Measurements from ENCODE around the gene CREB5. TPM values are rescaled to one million over a fixed set of nuclear protein-coding genes. Genes with fewer than 3 reads are reported as not detected.

Gene CREB5
- total and polyA plus RNA-seq, 9 donors: 16.0 to 46.2 (median 28.5) TPM

- DNase-seq: no peak
- no CpG with 5 or more reads among the region's 3 CpGs for WGBS (ENCODE audit: insufficient coverage)
Observed at GRCh38 chr7:28505867-28506266, 93.5 kb downstream of the CREB5 start.

GRCh38 chr7:28507525-28508282 lies 95.4 kb downstream of the CREB5 start:
- Histone ChIP-seq H3K36me3 (ENCODE audit: control insufficient read depth, insufficient read depth, low read length) (peaks cover 2% of the 10 kb centered on the region), H3K4me1 (ENCODE audit: control insufficient read depth, insufficient read depth, low read length) (peaks cover 5% of the 10 kb centered on the region), H3K27ac (ENCODE audit: low read length) (peak overlapping the region; percentile 83), H3K4me3 (ENCODE audit: low read length) (peak overlapping the region; percentile 9), H3K27me3 (ENCODE audit: control insufficient read depth, insufficient read depth, low read length) (no peaks in the 10 kb centered on the region), H3K9me3 (replicated peaks; ENCODE audit: control insufficient read depth, low read depth, low read length) (no peaks in the 10 kb centered on the region)
- WGBS (ENCODE audit: insufficient coverage): 58% methylated on average over 4 of the region's 11 CpGs
- DNase-seq: peak; percentile 61

More at GRCh38 chr7:28505867-28506266, 93.5 kb downstream of the CREB5 start:
- Histone ChIP-seq H3K9me3 (replicated peaks; ENCODE audit: control insufficient read depth, low read depth, low read length) (no peaks in the 10 kb centered on the region), H3K36me3 (ENCODE audit: control insufficient read depth, insufficient read depth, low read length) (peaks cover 4% of the 10 kb centered on the region), H3K4me1 (ENCODE audit: control insufficient read depth, insufficient read depth, low read length) (peaks cover 5% of the 10 kb centered on the region), H3K27ac (ENCODE audit: low read length) (no peak overlapping the region), H3K27me3 (ENCODE audit: control insufficient read depth, insufficient read depth, low read length) (no peaks in the 10 kb centered on the region), H3K4me3 (ENCODE audit: low read length) (no peak overlapping the region)

GRCh38 chr7:28509251-28510025 lies 97.1 kb downstream of the CREB5 start:
- no CpG with 5 or more reads among the region's 12 CpGs for WGBS (ENCODE audit: insufficient coverage)
- DNase-seq: peak; percentile 91
- Histone ChIP-seq H3K27ac (ENCODE audit: low read length) (peak overlapping the region; percentile 83), H3K36me3 (ENCODE audit: control insufficient read depth, insufficient read depth, low read length) (peaks cover 2% of the 10 kb centered on the region), H3K27me3 (ENCODE audit: control insufficient read depth, insufficient read depth, low read length) (no peaks in the 10 kb centered on the region), H3K4me3 (ENCODE audit: low read length) (peak overlapping the region; percentile 16), H3K4me1 (ENCODE audit: control insufficient read depth, insufficient read depth, low read length) (peaks cover 8% of the 10 kb centered on the region), H3K9me3 (replicated peaks; ENCODE audit: control insufficient read depth, low read depth, low read length) (no peaks in the 10 kb centered on the region)

- peaks cover 8% of the 10 kb centered on the region for H3K4me1 ChIP-seq (ENCODE audit: control insufficient read depth, insufficient read depth, low read length)
- H3K36me3 ChIP-seq (ENCODE audit: control insufficient read depth, insufficient read depth, low read length): peaks cover 2% of the 10 kb centered on the region
- DNase-seq: peak; percentile 50
- no peaks in the 10 kb centered on the region for H3K27me3 ChIP-seq (ENCODE audit: control insufficient read depth, insufficient read depth, low read length)
- H3K9me3 ChIP-seq (replicated peaks; ENCODE audit: control insufficient read depth, low read depth, low read length): no peaks in the 10 kb centered on the region
- H3K27ac ChIP-seq (ENCODE audit: low read length): peak overlapping the region; percentile 83
- no peak overlapping the region for H3K4me3 ChIP-seq (ENCODE audit: low read length)
- WGBS (ENCODE audit: insufficient coverage): no CpG with 5 or more reads among the region's 2 CpGs
Observed at GRCh38 chr7:28510026-28510369, 97.7 kb downstream of the CREB5 start.

GRCh38 chr7:28512668-28513440 lies 100.5 kb downstream of the CREB5 start:
- peaks cover 22% of the 10 kb centered on the region for H3K4me1 ChIP-seq (ENCODE audit: control insufficient read depth, insufficient read depth, low read length)
- 88% methylated on average over 1 of the region's 9 CpGs for WGBS (ENCODE audit: insufficient coverage)
- peak; percentile 65 for DNase-seq
- H3K4me3 ChIP-seq (ENCODE audit: low read length): no peak overlapping the region
- H3K36me3 ChIP-seq (ENCODE audit: control insufficient read depth, insufficient read depth, low read length): no peaks in the 10 kb centered on the region
- H3K27me3 ChIP-seq (ENCODE audit: control insufficient read depth, insufficient read depth, low read length): no peaks in the 10 kb centered on the region
- H3K9me3 ChIP-seq (replicated peaks; ENCODE audit: control insufficient read depth, low read depth, low read length): no peaks in the 10 kb centered on the region
- no peak overlapping the region for H3K27ac ChIP-seq (ENCODE audit: low read length)

- Histone ChIP-seq H3K4me1 (ENCODE audit: control insufficient read depth, insufficient read depth, low read length) (peaks cover 29% of the 10 kb centered on the region), H3K27me3 (ENCODE audit: control insufficient read depth, insufficient read depth, low read length) (no peaks in the 10 kb centered on the region), H3K4me3 (ENCODE audit: low read length) (no peak overlapping the region), H3K27ac (ENCODE audit: low read length) (peak overlapping the region; percentile 57), H3K36me3 (ENCODE audit: control insufficient read depth, insufficient read depth, low read length) (no peaks in the 10 kb centered on the region), H3K9me3 (replicated peaks; ENCODE audit: control insufficient read depth, low read depth, low read length) (no peaks in the 10 kb centered on the region)
- peak; percentile 82 for DNase-seq
- 13% methylated on average over 4 of the region's 14 CpGs for WGBS (ENCODE audit: insufficient coverage)
Observed at GRCh38 chr7:28516390-28517172, 104.3 kb downstream of the CREB5 start.

GRCh38 chr7:28517206-28517605 lies 104.9 kb downstream of the CREB5 start:
- H3K9me3 ChIP-seq (replicated peaks; ENCODE audit: control insufficient read depth, low read depth, low read length): no peaks in the 10 kb centered on the region
- no peaks in the 10 kb centered on the region for H3K36me3 ChIP-seq (ENCODE audit: control insufficient read depth, insufficient read depth, low read length)
- H3K4me1 ChIP-seq (ENCODE audit: control insufficient read depth, insufficient read depth, low read length): peaks cover 29% of the 10 kb centered on the region
- H3K27ac ChIP-seq (ENCODE audit: low read length): no peak overlapping the region
- no CpG with 5 or more reads among the region's 5 CpGs for WGBS (ENCODE audit: insufficient coverage)
- no peaks in the 10 kb centered on the region for H3K27me3 ChIP-seq (ENCODE audit: control insufficient read depth, insufficient read depth, low read length)
- H3K4me3 ChIP-seq (ENCODE audit: low read length): no peak overlapping the region
- no peak for DNase-seq

- Histone ChIP-seq H3K4me1 (ENCODE audit: control insufficient read depth, insufficient read depth, low read length) (peaks cover 29% of the 10 kb centered on the region), H3K27ac (ENCODE audit: low read length) (no peak overlapping the region), H3K36me3 (ENCODE audit: control insufficient read depth, insufficient read depth, low read length) (no peaks in the 10 kb centered on the region), H3K27me3 (ENCODE audit: control insufficient read depth, insufficient read depth, low read length) (no peaks in the 10 kb centered on the region), H3K4me3 (ENCODE audit: low read length) (no peak overlapping the region), H3K9me3 (replicated peaks; ENCODE audit: control insufficient read depth, low read depth, low read length) (no peaks in the 10 kb centered on the region)
- 92% methylated on average over 3 of the region's 7 CpGs for WGBS (ENCODE audit: insufficient coverage)
- DNase-seq: no peak
Observed at GRCh38 chr7:28517606-28518005, 105.3 kb downstream of the CREB5 start.

GRCh38 chr7:28520074-28521015 lies 108.0 kb downstream of the CREB5 start:
- Histone ChIP-seq H3K9me3 (replicated peaks; ENCODE audit: control insufficient read depth, low read depth, low read length) (no peaks in the 10 kb centered on the region), H3K4me1 (ENCODE audit: control insufficient read depth, insufficient read depth, low read length) (peaks cover 26% of the 10 kb centered on the region), H3K36me3 (ENCODE audit: control insufficient read depth, insufficient read depth, low read length) (peaks cover 3% of the 10 kb centered on the region), H3K4me3 (ENCODE audit: low read length) (no peak overlapping the region), H3K27me3 (ENCODE audit: control insufficient read depth, insufficient read depth, low read length) (no peaks in the 10 kb centered on the region), H3K27ac (ENCODE audit: low read length) (no peak overlapping the region)
- 62% methylated on average over 4 of the region's 9 CpGs for WGBS (ENCODE audit: insufficient coverage)
- DNase-seq: peak; percentile 50

All from muscle of leg (tissue), 11 donors.